CD4-positive, alpha-beta T cell treated with Interleukin-12 subunit alpha and Interleukin-12 subunit beta, for 1 hour (primary cell): ENCODE results near the gene MYOZ1.
"Not testable (repeated sequence)": the region's sequence is repeated elsewhere in the genome, so short reads cannot be mapped to it uniquely, and the experiment has no call there.

Source experiments
- DNase-seq: peaks from one replicate; pipeline ENCODE4 v3.0.0-alpha.2; 2020

Gene MYOZ1

DNA sequence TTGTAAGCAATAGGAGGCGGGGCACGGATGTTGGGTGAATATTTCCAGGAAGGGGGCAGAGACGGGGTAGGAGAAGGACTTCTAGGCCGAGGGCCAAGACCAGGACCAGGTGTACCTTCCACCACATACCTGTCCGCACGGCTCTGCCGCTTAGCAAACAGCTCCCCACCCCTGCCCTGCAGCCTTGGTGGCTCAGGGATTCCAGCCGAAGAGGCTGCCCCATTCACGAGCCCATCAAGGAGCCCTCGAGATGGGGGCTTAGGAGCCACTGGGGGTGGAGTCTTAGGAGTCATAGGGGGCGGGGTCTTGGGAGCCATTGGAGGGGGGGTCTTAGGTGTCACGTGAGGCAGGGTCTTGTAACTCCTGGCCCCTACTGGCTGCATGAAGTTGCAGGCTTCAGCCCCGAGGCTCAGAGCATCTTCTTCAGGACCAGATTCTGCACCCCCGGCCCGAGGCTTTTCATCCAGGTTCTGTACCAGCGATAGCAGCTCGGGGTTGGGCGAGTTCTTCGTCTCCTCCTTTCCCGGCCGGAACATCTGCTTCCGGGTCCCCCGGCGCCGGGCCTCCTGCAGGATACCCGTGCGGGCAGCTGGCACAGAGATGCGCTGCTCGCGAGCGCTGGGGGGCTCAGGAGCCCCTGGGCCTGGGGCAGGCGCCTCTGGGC, 6.1 kb upstream of the MYOZ1 start:
- DNase-seq, result peak; percentile 2

GRCh38 chr10:73646598-73647041, 5.3 kb upstream of the MYOZ1 start:
- DNase-seq, result no peak

DNA sequence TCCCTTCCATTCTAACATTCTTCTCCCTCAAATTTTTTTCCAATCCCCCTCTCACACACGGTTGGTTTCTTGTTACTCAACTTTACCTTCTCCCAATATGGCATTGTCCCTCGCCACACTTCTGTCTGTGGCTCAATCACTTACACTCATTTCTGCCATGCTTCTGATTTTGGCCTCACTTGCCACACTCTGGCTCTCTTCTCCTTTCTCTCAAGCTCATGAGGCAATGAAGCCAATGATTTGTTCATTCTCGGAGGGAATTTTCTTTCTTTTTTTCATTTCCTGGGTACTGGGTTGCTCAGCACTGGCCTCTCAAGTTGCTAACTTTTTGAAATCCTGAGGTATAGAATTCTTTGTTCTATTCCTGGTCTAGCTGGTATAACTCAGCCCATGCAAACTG, 4.0 kb upstream of the MYOZ1 start:
- no peak for DNase-seq

DNA sequence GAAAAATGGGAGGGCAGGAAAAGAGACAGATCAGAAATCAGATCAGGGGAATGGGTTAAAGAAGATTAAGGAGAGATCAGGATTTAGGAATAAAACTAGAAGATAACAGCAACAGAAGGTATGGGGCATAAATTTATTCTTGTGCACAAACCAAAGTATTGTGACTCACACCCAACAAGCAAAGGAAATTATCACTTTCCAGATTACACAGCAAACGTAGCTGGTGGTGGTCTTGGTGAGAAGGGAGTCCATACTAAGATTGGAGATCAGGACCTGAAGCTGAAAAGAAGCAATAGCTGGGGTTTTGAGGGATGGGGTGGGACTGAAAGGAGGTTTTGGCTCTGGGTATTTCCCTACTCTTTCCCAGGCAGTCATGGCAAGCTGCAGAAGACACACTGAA, 3.5 kb upstream of the MYOZ1 start:
- no peak for DNase-seq

GRCh38 chr10:73644015-73644743, 2.9 kb upstream of the MYOZ1 start:
- peak; percentile 71 for DNase-seq

DNA sequence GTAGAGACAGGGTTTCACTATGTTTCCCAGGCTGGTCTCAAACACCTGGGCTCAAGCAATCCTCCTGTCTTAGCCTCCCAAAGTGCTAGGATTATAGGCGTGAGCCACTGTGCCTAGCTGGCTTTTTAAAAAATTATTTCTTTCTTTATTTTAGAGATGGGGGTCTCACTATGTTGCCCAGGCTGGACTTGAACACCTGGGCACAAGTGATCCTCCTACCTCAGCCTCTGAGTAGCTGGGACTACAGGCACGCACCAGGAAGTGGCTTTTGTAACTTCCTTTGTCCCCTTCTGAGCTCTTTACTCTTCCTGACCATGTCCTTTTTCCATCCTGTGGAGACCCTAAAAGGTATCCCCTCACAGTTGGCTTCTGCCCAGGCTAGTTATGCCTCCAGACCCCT, 2.1 kb upstream of the MYOZ1 start:
- no peak for DNase-seq

GRCh38 chr10:73639286-73639685, 2.0 kb downstream of the MYOZ1 start:
- no peak for DNase-seq

DNA sequence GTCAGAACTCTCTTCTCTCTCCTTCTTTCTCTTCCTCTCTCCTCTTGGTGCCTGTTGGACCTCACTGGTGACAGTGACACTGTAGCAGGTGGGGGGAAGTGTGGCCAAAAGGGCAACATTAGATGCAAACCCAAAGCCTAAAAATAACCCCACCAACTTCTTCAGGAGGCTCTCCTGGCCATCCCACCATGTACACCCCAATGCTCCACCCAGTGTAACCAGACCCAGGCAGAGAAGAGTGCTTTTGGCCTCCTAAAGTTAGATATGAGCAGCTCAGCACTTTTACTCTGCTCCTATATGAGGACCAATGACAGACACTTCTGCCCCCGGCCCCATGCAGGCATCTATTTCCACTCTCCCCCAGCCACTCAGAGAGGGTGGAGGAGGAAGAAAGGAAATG, 5.5 kb downstream of the MYOZ1 start:
- DNase-seq, result no peak

- DNase-seq, result no peak
Observed at GRCh38 chr10:73634421-73634820, 6.9 kb downstream of the MYOZ1 start.

GRCh38 chr10:73629165-73629564, 12.1 kb downstream of the MYOZ1 start:
- no peak for DNase-seq

DNA sequence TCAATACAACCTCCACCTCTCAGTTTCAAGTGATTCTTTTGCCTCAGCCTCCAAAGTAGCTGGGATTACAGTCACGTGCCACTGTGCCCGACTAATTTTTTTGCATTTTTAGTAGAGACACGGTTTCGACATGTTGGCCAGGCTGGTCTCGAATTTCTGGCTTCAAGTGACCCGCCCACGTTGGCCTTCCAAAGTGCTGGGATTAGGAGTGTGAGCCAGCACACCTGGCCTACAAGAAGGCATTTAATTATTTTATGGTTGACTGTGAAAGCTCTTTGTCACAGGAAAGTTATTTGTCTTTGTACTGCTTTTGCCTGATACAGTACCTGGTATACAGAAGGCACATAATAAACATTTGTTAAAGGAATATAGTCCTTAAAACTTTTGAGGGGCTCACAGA, 12.9 kb downstream of the MYOZ1 start:
- no peak for DNase-seq

- no peak for DNase-seq
Observed at GRCh38 chr10:73627300-73627699, 14.0 kb downstream of the MYOZ1 start.

- DNase-seq, result peak; percentile 96
Observed at GRCh38 chr10:73625884-73626752, 15.2 kb downstream of the MYOZ1 start.

DNA sequence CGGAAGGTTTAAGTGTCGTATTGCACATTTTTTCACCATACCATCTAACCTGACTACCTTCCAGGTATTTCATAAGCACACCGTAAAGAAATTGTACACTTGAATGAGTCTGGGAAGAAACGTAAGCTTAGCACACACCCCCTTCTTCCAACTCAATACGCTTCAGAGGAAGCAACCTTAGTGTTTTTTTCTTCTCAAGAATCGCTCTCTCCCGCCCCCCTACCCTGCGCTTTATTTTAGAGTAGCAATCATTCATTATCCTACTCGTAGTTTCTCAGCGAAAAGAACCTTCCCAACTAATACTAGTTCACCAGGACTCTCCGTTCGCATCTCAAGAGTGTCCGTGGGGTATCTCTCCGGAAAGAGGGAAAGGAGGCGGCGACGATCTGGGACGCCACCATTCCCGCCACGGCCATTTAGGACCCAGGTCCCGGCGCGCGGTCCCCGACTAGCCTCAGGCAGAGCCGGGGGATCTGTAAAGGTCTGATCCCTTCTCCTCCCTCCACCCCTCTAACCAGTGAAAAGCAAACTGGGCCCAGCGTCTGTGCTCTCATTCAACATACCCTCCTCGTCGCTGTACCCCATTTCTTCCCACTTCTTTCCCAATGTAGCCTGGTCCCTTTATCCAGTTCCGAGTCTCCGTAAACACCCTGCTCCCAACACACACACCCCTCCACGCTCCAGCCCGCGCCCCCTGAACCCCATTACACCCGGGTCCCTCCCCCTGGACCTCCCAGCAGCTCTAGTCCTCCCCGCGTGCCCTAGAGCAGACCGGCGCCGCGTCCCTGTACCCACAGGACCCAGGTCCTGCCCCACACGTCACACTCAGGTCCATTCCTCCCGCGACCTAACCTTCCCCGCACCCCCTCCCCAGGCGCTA, 16.0 kb downstream of the MYOZ1 start:
- peak; percentile 9 for DNase-seq

- DNase-seq, result no peak
Observed at GRCh38 chr10:73623056-73623455, 18.2 kb downstream of the MYOZ1 start.

GRCh38 chr10:73620974-73621373, 20.3 kb downstream of the MYOZ1 start:
- not testable (repeated sequence) for DNase-seq

- not testable (repeated sequence) for DNase-seq
Observed at GRCh38 chr10:73617143-73617542, 24.1 kb downstream of the MYOZ1 start.

DNA sequence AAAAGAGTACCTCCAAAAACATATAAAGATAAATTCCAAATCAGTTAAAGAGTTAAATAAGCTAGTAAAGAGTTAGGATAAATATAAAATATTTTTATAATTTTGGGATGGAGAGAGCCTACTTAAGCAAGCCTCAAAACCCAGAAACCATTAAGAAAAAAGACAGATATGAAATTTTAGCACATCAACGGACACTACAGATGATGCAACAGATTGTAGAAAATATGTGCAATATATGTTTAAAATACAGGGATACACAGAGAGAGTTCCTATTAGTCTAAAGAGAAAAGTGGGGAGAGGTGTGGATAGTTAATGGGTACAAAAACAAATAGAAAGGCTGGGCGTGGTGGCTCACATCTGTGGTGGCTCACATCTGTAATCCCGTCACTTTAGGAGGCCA, 26.6 kb downstream of the MYOZ1 start:
- no peak for DNase-seq

DNA sequence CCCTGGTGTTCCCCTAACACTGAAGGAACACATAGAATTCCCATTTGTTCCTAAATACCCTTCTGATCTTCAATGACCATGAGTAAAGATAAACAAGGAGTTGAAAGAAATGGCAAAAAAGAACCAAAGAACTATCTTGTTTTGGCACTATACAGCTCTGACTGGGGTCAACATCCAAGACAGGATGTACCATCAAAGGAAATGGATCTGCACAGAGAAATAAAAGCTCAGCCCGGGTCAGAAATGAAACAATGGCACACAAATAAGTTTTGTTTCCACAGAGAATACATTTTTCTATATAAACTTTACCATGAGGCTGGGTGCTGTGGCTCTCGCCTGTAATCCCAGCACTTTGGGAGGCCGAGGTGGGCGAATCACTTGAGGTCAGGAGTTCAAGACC, 32.2 kb downstream of the MYOZ1 start:
- no peak for DNase-seq

DNA sequence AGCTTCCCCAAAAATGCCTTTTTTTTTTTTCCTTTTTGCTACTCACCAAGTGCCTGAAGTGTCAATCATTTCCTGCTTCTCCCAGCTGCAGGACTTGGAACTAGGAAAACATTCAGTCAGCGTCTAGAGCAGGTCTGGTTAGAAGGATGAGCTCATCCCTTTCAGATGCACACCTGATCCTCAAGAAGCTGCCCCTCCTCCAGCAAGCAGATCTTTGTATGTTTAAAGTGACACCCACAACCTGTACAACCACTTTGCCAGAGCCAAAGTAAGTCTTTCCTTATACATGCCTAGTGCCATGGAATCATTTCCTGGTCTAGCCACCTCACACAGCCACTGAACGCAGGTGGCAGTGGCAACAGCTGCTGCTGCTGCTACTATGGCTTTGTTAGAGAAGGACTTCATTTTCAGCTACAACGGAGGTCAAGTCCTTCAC, 39.8 kb downstream of the MYOZ1 start:
- no peak for DNase-seq

- no peak for DNase-seq
Observed at GRCh38 chr10:73597346-73597745, 43.9 kb downstream of the MYOZ1 start.

GRCh38 chr10:73593812-73594211, 47.5 kb downstream of the MYOZ1 start:
- DNase-seq, result no peak

DNA sequence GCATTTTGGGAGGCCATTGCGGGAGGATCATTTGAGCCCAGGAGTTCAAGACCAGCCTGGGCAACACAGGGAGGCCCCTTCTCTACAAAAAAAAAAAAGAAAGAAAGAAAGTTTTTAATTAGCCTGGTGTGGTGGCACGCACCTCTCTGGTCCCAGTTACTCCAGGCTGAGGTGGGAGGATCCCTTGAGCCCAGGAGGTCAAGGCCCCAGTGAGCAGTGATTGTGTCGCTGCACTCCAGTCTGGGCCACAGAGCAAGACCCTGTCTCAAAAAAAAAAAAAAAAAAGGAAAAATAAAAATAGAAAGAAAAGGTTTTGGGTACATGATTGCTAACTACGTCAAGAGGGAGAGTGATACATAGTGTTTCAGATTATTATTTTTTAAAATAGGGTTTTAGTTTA, 48.2 kb downstream of the MYOZ1 start:
- DNase-seq, result no peak
